ENCODE measurements around the gene DIP2C. TPM values are rescaled to one million over a fixed set of nuclear protein-coding genes. Genes with fewer than 3 reads are reported as not detected.
"Not testable (repeated sequence)": the region's sequence is repeated elsewhere in the genome, so short reads cannot be mapped to it uniquely, and the experiment has no call there.

The DIP2C gene
- total and polyA plus RNA-seq, 4 donors: 6.4 to 40.2 (median 23.8) TPM

- Histone ChIP-seq H3K27me3 (ENCODE audit: control insufficient read depth in 1 of 2, insufficient read depth in 2 of 2, low read length in 1 of 2) (no peaks in the 10 kb centered on the region), H3K36me3 (ENCODE audit: control insufficient read depth in 1 of 2, insufficient read depth in 2 of 2, low read length in 1 of 2) (no peaks in the 10 kb centered on the region), H3K9me3 (ENCODE audit: control insufficient read depth, low read length) (no peaks in the 10 kb centered on the region), H3K4me1 (ENCODE audit: control insufficient read depth in 1 of 2, insufficient read depth in 2 of 2, low read length in 2 of 2) (no peaks in the 10 kb centered on the region), H3K4me3 (ENCODE audit: low read length in 2 of 2) (no peak overlapping the region), H3K27ac (ENCODE audit: low read depth in 1 of 2, low read length in 2 of 2) (no peak overlapping the region)
- no peak for ATAC-seq (ENCODE audit: low FRiP score)
- DNase-seq: no peak
- intact Hi-C loops (cut with DNase I): no loop called here
- WGBS, 2 donors: 59 to 60% methylated on average over 13 of the region's 13 CpGs
Observed at GRCh38 chr10:653991-654646, 35.3 kb downstream of the DIP2C start.

GRCh38 chr10:652832-653459 lies 36.5 kb downstream of the DIP2C start:
- 96% methylated on average over 13 of the region's 13 CpGs for WGBS, 2 donors
- intact Hi-C loops (cut with DNase I); DNase-seq; H3K27me3 ChIP-seq (ENCODE audit: control insufficient read depth in 1 of 2, insufficient read depth in 2 of 2, low read length in 1 of 2); ATAC-seq (ENCODE audit: low FRiP score); H3K9me3 ChIP-seq (ENCODE audit: control insufficient read depth, low read length); H3K4me1 ChIP-seq (ENCODE audit: control insufficient read depth in 1 of 2, insufficient read depth in 2 of 2, low read length in 2 of 2); H3K4me3 ChIP-seq (ENCODE audit: low read length in 2 of 2); H3K27ac ChIP-seq (ENCODE audit: low read depth in 1 of 2, low read length in 2 of 2); H3K36me3 ChIP-seq (ENCODE audit: control insufficient read depth in 1 of 2, insufficient read depth in 2 of 2, low read length in 1 of 2): not testable (repeated sequence)

GRCh38 chr10:652233-652632 lies 37.2 kb downstream of the DIP2C start:
- WGBS, 2 donors: 95 to 97% methylated on average over 15 of the region's 15 CpGs
- H3K4me3 ChIP-seq (ENCODE audit: low read length in 2 of 2): no peak overlapping the region
- H3K4me1 ChIP-seq (ENCODE audit: control insufficient read depth in 1 of 2, insufficient read depth in 2 of 2, low read length in 2 of 2): no peaks in the 10 kb centered on the region
- no peak for DNase-seq
- no peaks in the 10 kb centered on the region for H3K36me3 ChIP-seq (ENCODE audit: control insufficient read depth in 1 of 2, insufficient read depth in 2 of 2, low read length in 1 of 2)
- H3K27ac ChIP-seq (ENCODE audit: low read depth in 1 of 2, low read length in 2 of 2): no peak overlapping the region
- H3K9me3 ChIP-seq (ENCODE audit: control insufficient read depth, low read length): no peaks in the 10 kb centered on the region
- ATAC-seq (ENCODE audit: low FRiP score): peak; percentile 15
- intact Hi-C loops (cut with DNase I): no loop called here
- no peaks in the 10 kb centered on the region for H3K27me3 ChIP-seq (ENCODE audit: control insufficient read depth in 1 of 2, insufficient read depth in 2 of 2, low read length in 1 of 2)

- Histone ChIP-seq H3K9me3 (ENCODE audit: control insufficient read depth, low read length) (no peaks in the 10 kb centered on the region), H3K4me1 (ENCODE audit: control insufficient read depth in 1 of 2, insufficient read depth in 2 of 2, low read length in 2 of 2) (no peaks in the 10 kb centered on the region), H3K36me3 (ENCODE audit: control insufficient read depth in 1 of 2, insufficient read depth in 2 of 2, low read length in 1 of 2) (no peaks in the 10 kb centered on the region), H3K4me3 (ENCODE audit: low read length in 2 of 2) (no peak overlapping the region), H3K27ac (ENCODE audit: low read depth in 1 of 2, low read length in 2 of 2) (no peak overlapping the region), H3K27me3 (ENCODE audit: control insufficient read depth in 1 of 2, insufficient read depth in 2 of 2, low read length in 1 of 2) (no peaks in the 10 kb centered on the region)
- WGBS, 2 donors: 96% methylated on average over 12 of the region's 12 CpGs
- intact Hi-C loops (cut with DNase I): no loop called here
- DNase-seq: no peak
- no peak for ATAC-seq (ENCODE audit: low FRiP score)
Observed at GRCh38 chr10:651692-652091, 37.8 kb downstream of the DIP2C start.

GRCh38 chr10:650886-651615 lies 38.4 kb downstream of the DIP2C start:
- H3K27ac ChIP-seq (ENCODE audit: low read depth in 1 of 2, low read length in 2 of 2): no peak overlapping the region
- ATAC-seq (ENCODE audit: low FRiP score) (peak; percentile 40), DNase-seq (no peak)
- H3K27me3 ChIP-seq (ENCODE audit: control insufficient read depth in 1 of 2, insufficient read depth in 2 of 2, low read length in 1 of 2): no peaks in the 10 kb centered on the region
- no peaks in the 10 kb centered on the region for H3K36me3 ChIP-seq (ENCODE audit: control insufficient read depth in 1 of 2, insufficient read depth in 2 of 2, low read length in 1 of 2)
- WGBS, 2 donors: 70% methylated on average over 20 of the region's 20 CpGs
- no peaks in the 10 kb centered on the region for H3K4me1 ChIP-seq (ENCODE audit: control insufficient read depth in 1 of 2, insufficient read depth in 2 of 2, low read length in 2 of 2)
- intact Hi-C loops (cut with DNase I): no loop called here
- H3K4me3 ChIP-seq (ENCODE audit: low read length in 2 of 2): peak overlapping the region in 1 of 2 donors; percentile 32
- H3K9me3 ChIP-seq (ENCODE audit: control insufficient read depth, low read length): no peaks in the 10 kb centered on the region

GRCh38 chr10:650441-650851 lies 39.0 kb downstream of the DIP2C start:
- Histone ChIP-seq H3K27ac (ENCODE audit: low read depth in 1 of 2, low read length in 2 of 2) (no peak overlapping the region), H3K4me3 (ENCODE audit: low read length in 2 of 2) (peak overlapping the region in 1 of 2 donors; percentile 32), H3K4me1 (ENCODE audit: control insufficient read depth in 1 of 2, insufficient read depth in 2 of 2, low read length in 2 of 2) (no peaks in the 10 kb centered on the region), H3K36me3 (ENCODE audit: control insufficient read depth in 1 of 2, insufficient read depth in 2 of 2, low read length in 1 of 2) (no peaks in the 10 kb centered on the region), H3K27me3 (ENCODE audit: control insufficient read depth in 1 of 2, insufficient read depth in 2 of 2, low read length in 1 of 2) (no peaks in the 10 kb centered on the region), H3K9me3 (ENCODE audit: control insufficient read depth, low read length) (no peaks in the 10 kb centered on the region)
- DNase-seq (peak in 1 of 2 donors; percentile 75), ATAC-seq (ENCODE audit: low FRiP score) (peak; percentile 23)
- intact Hi-C loops (cut with DNase I): no loop called here
- 26 to 35% methylated on average over 10 of the region's 10 CpGs for WGBS, 2 donors

GRCh38 chr10:649798-650440 lies 39.5 kb downstream of the DIP2C start:
- intact Hi-C loops (cut with DNase I): no loop called here
- Histone ChIP-seq H3K27me3 (ENCODE audit: control insufficient read depth in 1 of 2, insufficient read depth in 2 of 2, low read length in 1 of 2) (no peaks in the 10 kb centered on the region), H3K4me1 (ENCODE audit: control insufficient read depth in 1 of 2, insufficient read depth in 2 of 2, low read length in 2 of 2) (no peaks in the 10 kb centered on the region), H3K27ac (ENCODE audit: low read depth in 1 of 2, low read length in 2 of 2) (peak overlapping the region in 1 of 2 donors; percentile 15), H3K36me3 (ENCODE audit: control insufficient read depth in 1 of 2, insufficient read depth in 2 of 2, low read length in 1 of 2) (no peaks in the 10 kb centered on the region), H3K4me3 (ENCODE audit: low read length in 2 of 2) (peak overlapping the region in 1 of 2 donors; percentile 32), H3K9me3 (ENCODE audit: control insufficient read depth, low read length) (no peaks in the 10 kb centered on the region)
- ATAC-seq (ENCODE audit: low FRiP score) (peak; percentile 67), DNase-seq (peak in 1 of 2 donors; percentile 73)
- WGBS, 2 donors: 27 to 28% methylated on average over 23 to 24 of the region's 24 CpGs

- Histone ChIP-seq H3K9me3 (ENCODE audit: control insufficient read depth, low read length) (no peaks in the 10 kb centered on the region), H3K4me3 (ENCODE audit: low read length in 2 of 2) (no peak overlapping the region), H3K27ac (ENCODE audit: low read depth in 1 of 2, low read length in 2 of 2) (no peak overlapping the region), H3K36me3 (ENCODE audit: control insufficient read depth in 1 of 2, insufficient read depth in 2 of 2, low read length in 1 of 2) (no peaks in the 10 kb centered on the region), H3K27me3 (ENCODE audit: control insufficient read depth in 1 of 2, insufficient read depth in 2 of 2, low read length in 1 of 2) (no peaks in the 10 kb centered on the region), H3K4me1 (ENCODE audit: control insufficient read depth in 1 of 2, insufficient read depth in 2 of 2, low read length in 2 of 2) (no peaks in the 10 kb centered on the region)
- DNase-seq (no peak), ATAC-seq (ENCODE audit: low FRiP score) (no peak)
- intact Hi-C loops (cut with DNase I): no loop called here
- WGBS, 2 donors: 75 to 77% methylated on average over 4 of the region's 4 CpGs
Observed at GRCh38 chr10:649445-649797, 40.0 kb downstream of the DIP2C start.
